Keratinocyte (primary cell): Measurements from ENCODE around the gene AFF2. TPM values are rescaled to one million over a fixed set of nuclear protein-coding genes. Genes with fewer than 3 reads are reported as not detected.

Source experiments
- DNase-seq: peaks from one replicate; pipeline ENCODE4 v3.0.0-alpha.2; 2011; ENCODE audit warnings: low read depth, missing footprints, low spot score
- FAIRE-seq: peaks from 2 replicates; lab custom pipeline; 2011; peaks lifted over from hg19 to GRCh38; lab: Jason Lieb, UNC
- H2AFZ ChIP-seq: 2 replicates; pipeline ENCODE4 v1.6.0; 2012; ENCODE audit warnings: low read length, control low read depth, inconsistent platforms; ENCODE audit not compliant: control insufficient read depth
- H3K27ac ChIP-seq: 2 replicates; pipeline ENCODE4 v1.5.1; 2011; ENCODE audit warnings: low read length; ENCODE audit not compliant: control insufficient read depth, insufficient read depth
- H3K27me3 ChIP-seq: 3 replicates; pipeline ENCODE4 v1.6.0; 2011; ENCODE audit warnings: low read length; ENCODE audit not compliant: control insufficient read depth, insufficient read depth; ENCODE audit errors: extremely low read depth
- H3K36me3 ChIP-seq, 2 experiments: 2 replicates in 1 of 2; 3 replicates in 1 of 2; pipeline ENCODE4 v1.5.1; 2011; ENCODE audit warnings: low read length in 2 of 2, mild to moderate bottlenecking in 1 of 2; ENCODE audit not compliant: control insufficient read depth in 2 of 2, insufficient read depth in 2 of 2; ENCODE audit errors: extremely low read depth in 1 of 2
- H3K4me1 ChIP-seq: 3 replicates; pipeline ENCODE4 v1.5.1; 2011; ENCODE audit warnings: low read length; ENCODE audit not compliant: control insufficient read depth, insufficient read depth; ENCODE audit errors: extremely low read depth
- H3K4me2 ChIP-seq: 3 replicates; pipeline ENCODE4 v1.6.0; 2011; ENCODE audit warnings: low read depth, low read length; ENCODE audit not compliant: control insufficient read depth, insufficient read depth; ENCODE audit errors: extremely low read depth
- H3K4me3 ChIP-seq, 3 experiments: fragments of 200-600 bp in 1 of 3; sonication (generic) in 1 of 3; 2 replicates in 2 of 3; 3 replicates in 1 of 3; pipeline ENCODE4 v1.5.1; 2011 to 2016; ENCODE audit warnings: low read length in 3 of 3, mild to moderate bottlenecking in 3 of 3, control low read depth in 2 of 3, inconsistent platforms in 1 of 3, low read depth in 1 of 3, mixed read lengths in 1 of 3, mixed run types in 1 of 3, moderate library complexity in 1 of 3; ENCODE audit not compliant: control insufficient read depth in 2 of 3, insufficient read depth in 2 of 3; ENCODE audit errors: extremely low read depth in 1 of 3
- H3K79me2 ChIP-seq: 2 replicates; pipeline ENCODE4 v1.6.0; 2012; ENCODE audit warnings: low read length; ENCODE audit not compliant: control insufficient read depth, insufficient read depth
- H3K9ac ChIP-seq: 3 replicates; pipeline ENCODE4 v1.6.0; 2011; ENCODE audit warnings: low read length; ENCODE audit not compliant: control insufficient read depth, insufficient read depth; ENCODE audit errors: extremely low read depth
- H3K9me1 ChIP-seq: 3 replicates; pipeline ENCODE4 v1.6.0; 2011; ENCODE audit warnings: low read length; ENCODE audit not compliant: control insufficient read depth, insufficient read depth; ENCODE audit errors: extremely low read depth
- H3K9me3 ChIP-seq: 2 replicates; pipeline ENCODE4 v1.5.1; 2012; ENCODE audit warnings: low read depth, low read length; ENCODE audit not compliant: control insufficient read depth
- H4K20me1 ChIP-seq: 3 replicates; pipeline ENCODE4 v1.6.0; 2011; ENCODE audit warnings: low read length; ENCODE audit not compliant: control insufficient read depth, insufficient read depth; ENCODE audit errors: extremely low read depth
- CTCF ChIP-seq, 3 experiments: IDR thresholded peaks in 1 of 3; conservative IDR thresholded peaks in 1 of 3; optimal IDR thresholded peaks in 1 of 3; 2 replicates in 2 of 3; 3 replicates in 1 of 3; pipeline versions ENCODE3 to v1.5.1; 2011; ENCODE audit warnings: low read length in 3 of 3, mild to moderate bottlenecking in 3 of 3, moderate library complexity in 2 of 3, control low read depth in 1 of 3, inconsistent platforms in 1 of 3; ENCODE audit not compliant: insufficient read depth in 2 of 3; ENCODE audit errors: extremely low read depth in 1 of 3
- EZH2 ChIP-seq: IDR thresholded peaks from one replicate; pipeline ENCODE4 v1.6.1; 2012; ENCODE audit warnings: inconsistent platforms, mild to moderate bottlenecking, low read length, moderate library complexity
- dilution Hi-C: fragments of 300-500 bp; cut with MboI; formaldehyde crosslinking; loops from one replicate; pipeline ENCODE4 v1.7.0; 2020; ENCODE audit warnings: low sequenced_read_pairs; ENCODE audit not compliant: extremely low pct_ligation_motif_present
- polyA plus RNA-seq, 5 experiments: library from polyadenylated mRNA; depleted of rRNA in 3 of 5; stranded (reverse) in 3 of 5; stranded (forward) in 1 of 5; unstranded in 1 of 5; fragments of >200 nt; gene quantifications; 1 replicate in 1 of 5; 2 replicates in 3 of 5; 3 replicates in 1 of 5; pipeline versions ENCODE4 v1.2.1 to v1.2.3, GENCODE V29; 2011 to 2012; ENCODE audit warnings: missing spikeins in 2 of 5, low read depth in 1 of 5, low replicate concordance in 1 of 5

Gene AFF2
- polyA plus RNA-seq, 1 donor (not counting 4 experiments of a cell fraction or from before 2014, with no cell fraction given): 0.01 TPM

DNA sequence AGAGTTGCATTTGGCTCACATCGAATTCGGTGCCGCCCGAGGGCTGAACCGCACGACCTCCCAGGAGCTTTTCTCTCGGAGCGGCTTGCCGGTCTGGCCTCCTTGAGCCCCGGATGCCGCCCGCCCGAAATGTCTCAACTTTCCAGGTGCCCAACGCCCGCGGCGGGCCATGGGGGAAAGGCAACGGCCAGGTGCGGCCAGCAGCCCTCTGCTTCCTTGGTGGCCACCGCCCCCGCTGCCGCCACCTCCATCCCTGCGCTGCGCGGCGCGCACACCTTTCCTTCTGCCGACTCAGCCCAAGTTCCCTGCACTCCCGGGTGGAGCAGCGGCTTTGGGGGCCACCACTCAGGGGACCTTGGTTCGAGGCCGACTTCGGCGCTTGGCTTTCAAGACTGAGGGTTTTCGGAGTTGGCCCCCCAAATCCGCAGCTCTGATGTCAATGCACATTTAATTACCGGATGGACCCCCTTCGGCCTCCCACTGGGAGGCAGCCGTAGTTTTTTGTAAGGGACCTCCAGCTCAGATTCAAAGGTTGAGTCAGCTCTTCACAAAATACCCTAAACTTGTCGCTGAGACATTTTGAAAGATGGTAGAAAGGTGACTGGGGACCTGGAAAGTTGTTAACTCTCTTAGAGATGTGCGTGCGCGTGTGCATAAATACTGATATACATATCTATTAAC, 1.1 kb downstream of the AFF2 start:
- no peaks in the 10 kb centered on the region for H3K79me2 ChIP-seq
- H3K9me3 ChIP-seq: no peaks in the 10 kb centered on the region
- no peaks in the 10 kb centered on the region for H3K4me1 ChIP-seq
- no peak overlapping the region for H3K27ac ChIP-seq
- no peaks in the 10 kb centered on the region for H3K9me1 ChIP-seq
- peak; percentile 86 for TF ChIP-seq EZH2
- TF ChIP-seq CTCF (optimal IDR thresholded peaks at IDR 0.05 in 1 of 3, IDR thresholded peaks at IDR 0.05 in 1 of 3, conservative IDR thresholded peaks at IDR 0.05 in 1 of 3; ENCODE audit: extremely low read depth in 1 of 3, insufficient read depth in 2 of 3, low read length in 3 of 3): no peak
- H2AFZ ChIP-seq: no peak overlapping the region
- peak overlapping the region in 2 of 3 experiments; percentile 19 to 42 for H3K4me3 ChIP-seq
- no peaks in the 10 kb centered on the region for H3K36me3 ChIP-seq
- no peak for FAIRE-seq
- no peak for DNase-seq
- no peaks in the 10 kb centered on the region for H4K20me1 ChIP-seq
- peak overlapping the region; percentile 56 for H3K4me2 ChIP-seq
- dilution Hi-C loops: no loop called here
- H3K27me3 ChIP-seq: peaks cover 25% of the 10 kb centered on the region
- no peak overlapping the region for H3K9ac ChIP-seq

DNA sequence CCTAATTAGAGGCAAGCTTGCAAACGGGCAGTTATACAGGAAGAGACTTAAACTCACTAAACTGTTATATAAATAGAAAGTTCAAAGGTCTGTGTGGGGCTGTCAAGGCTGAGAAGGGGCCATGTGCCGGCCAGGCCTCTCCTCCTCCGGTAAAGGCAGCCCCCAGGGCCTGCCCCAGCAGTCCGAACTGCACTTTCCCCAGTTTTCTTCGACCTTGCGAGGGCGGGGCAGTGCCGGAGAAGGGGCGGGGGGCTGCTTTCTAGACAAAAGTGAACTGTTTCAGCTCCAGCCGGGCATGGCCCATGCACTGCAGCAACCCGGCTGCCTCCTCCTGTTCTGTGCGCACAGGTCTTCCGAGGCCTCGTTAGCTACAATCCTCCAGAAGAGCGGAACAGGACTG, 4.1 kb downstream of the AFF2 start:
- DNase-seq (no peak), FAIRE-seq (no peak)
- no peaks in the 10 kb centered on the region for H3K4me1 ChIP-seq
- no peaks in the 10 kb centered on the region for H3K36me3 ChIP-seq
- no peaks in the 10 kb centered on the region for H3K9me1 ChIP-seq
- no peaks in the 10 kb centered on the region for H3K79me2 ChIP-seq
- H3K9me3 ChIP-seq: no peaks in the 10 kb centered on the region
- peaks cover 20% of the 10 kb centered on the region for H3K27me3 ChIP-seq
- no peak overlapping the region for H3K9ac ChIP-seq
- TF ChIP-seq CTCF (optimal IDR thresholded peaks at IDR 0.05 in 1 of 3, IDR thresholded peaks at IDR 0.05 in 1 of 3, conservative IDR thresholded peaks at IDR 0.05 in 1 of 3; ENCODE audit: extremely low read depth in 1 of 3, insufficient read depth in 2 of 3, low read length in 3 of 3) (no peak), EZH2 (no peak)
- dilution Hi-C loops: no loop called here
- H4K20me1 ChIP-seq: no peaks in the 10 kb centered on the region
- H2AFZ ChIP-seq: no peak overlapping the region
- H3K4me3 ChIP-seq: no peak overlapping the region
- H3K4me2 ChIP-seq: no peak overlapping the region
- H3K27ac ChIP-seq: no peak overlapping the region
